IMR-90 (cell line): Measurements from ENCODE around the gene EPB41L4A. TPM values are rescaled to one million over a fixed set of nuclear protein-coding genes. Genes with fewer than 3 reads are reported as not detected.

Experiments used
- ATAC-seq: fragments of 200-7000 bp; cut with Tn5 transposase; 2 replicates; pipeline ENCODE4 v1.9.1; 2020; ENCODE audit warnings: low read depth, mild to moderate bottlenecking, moderate library complexity
- BruUV-seq: library from RNA; stranded (reverse); fragments of 400-500 nt; replicated peaks from 2 replicates; lab custom pipeline; 2021; lab: Mats Ljungman, UMichigan
- CTCF ChIA-PET: fragments of 300-600 bp; formaldehyde crosslinking; extraction: SDS; loops from one replicate; lab custom pipeline; 2021; ENCODE audit warnings: antibody characterized with exemption; lab: Yijun Ruan, JAX
- POLR2A ChIA-PET: fragments of 300-600 bp; sonication (Branson Sonifier 250); formaldehyde crosslinking; loops from one replicate; lab custom pipeline; 2022; ENCODE audit warnings: antibody characterized with exemption; ENCODE audit not compliant: unreplicated experiment; lab: Charles Lee
- DNase-seq: peaks from one replicate; pipeline ENCODE4 v3.0.0; 2013
- H2AFZ ChIP-seq: replicated peaks from 2 replicates; pipeline ENCODE3; 2013; ENCODE audit warnings: low read length, mild to moderate bottlenecking; ENCODE audit not compliant: poor library complexity
- H2AK5ac ChIP-seq: 2 replicates; pipeline ENCODE4 v1.6.1; 2013; ENCODE audit warnings: low read depth, low read length, inconsistent platforms
- H2AK9ac ChIP-seq: replicated peaks from 2 replicates; pipeline ENCODE3; 2013; ENCODE audit warnings: mild to moderate bottlenecking, low read depth, low read length, moderate library complexity; ENCODE audit not compliant: poor library complexity
- H2BK120ac ChIP-seq: 2 replicates; pipeline ENCODE4 v1.6.1; 2013; ENCODE audit warnings: low read depth, low read length, inconsistent platforms
- H2BK15ac ChIP-seq: 3 replicates; pipeline ENCODE4 v1.6.1; 2013; ENCODE audit warnings: low read depth, low read length, inconsistent platforms
- H2BK20ac ChIP-seq: 2 replicates; pipeline ENCODE4 v1.6.1; 2013; ENCODE audit warnings: low read depth, mild to moderate bottlenecking, inconsistent platforms, low read length, moderate library complexity
- H2BK5ac ChIP-seq: 2 replicates; pipeline ENCODE4 v1.6.1; 2013; ENCODE audit warnings: mild to moderate bottlenecking, low read depth, low read length, inconsistent platforms; ENCODE audit not compliant: poor library complexity, severe bottlenecking
- H3K14ac ChIP-seq: replicated peaks from 2 replicates; pipeline ENCODE4 v1.6.1; 2013; ENCODE audit warnings: low read depth, low read length, inconsistent platforms
- H3K18ac ChIP-seq: 2 replicates; pipeline ENCODE4 v1.6.1; 2013; ENCODE audit warnings: low read depth, low read length, control low read depth
- H3K23ac ChIP-seq: 2 replicates; pipeline ENCODE4 v1.6.1; 2013; ENCODE audit warnings: low read depth, low read length, inconsistent platforms
- H3K27ac ChIP-seq: 2 replicates; pipeline ENCODE4 v1.5.1; 2013; ENCODE audit warnings: mild to moderate bottlenecking, control low read depth, low read length; ENCODE audit not compliant: insufficient read depth
- H3K27me3 ChIP-seq: 2 replicates; pipeline ENCODE4 v1.6.1; 2013; ENCODE audit warnings: low read length; ENCODE audit not compliant: control insufficient read depth, insufficient read depth
- H3K36me3 ChIP-seq: 2 replicates; pipeline ENCODE4 v1.6.1; 2013; ENCODE audit warnings: low read length, mixed read lengths; ENCODE audit not compliant: control insufficient read depth, insufficient read depth
- H3K4ac ChIP-seq: 2 replicates; pipeline ENCODE4 v1.6.1; 2013; ENCODE audit warnings: low read depth, low read length, inconsistent platforms
- H3K4me1 ChIP-seq: 2 replicates; pipeline ENCODE4 v1.6.1; 2013; ENCODE audit warnings: low read length, mixed read lengths; ENCODE audit not compliant: control insufficient read depth, insufficient read depth
- H3K4me2 ChIP-seq: 2 replicates; pipeline ENCODE4 v1.6.1; 2013; ENCODE audit warnings: low read depth, mild to moderate bottlenecking, control low read depth, low read length, moderate library complexity
- H3K4me3 ChIP-seq: 2 replicates; pipeline ENCODE4 v1.5.1; 2013; ENCODE audit warnings: low read depth, mild to moderate bottlenecking, control low read depth, low read length, moderate library complexity; ENCODE audit not compliant: insufficient read depth
- H3K56ac ChIP-seq: 2 replicates; pipeline ENCODE4 v1.6.1; 2013; ENCODE audit warnings: low read length, inconsistent platforms; ENCODE audit not compliant: insufficient read depth; ENCODE audit errors: extremely low read depth
- H3K79me1 ChIP-seq, 2 experiments: 2 replicates each; pipeline ENCODE4 v1.6.1; 2013; ENCODE audit warnings: low read length in 2 of 2, inconsistent platforms in 1 of 2, low read depth in 1 of 2
- H3K9ac ChIP-seq: 2 replicates; pipeline ENCODE4 v1.6.1; 2013; ENCODE audit warnings: low read depth, low read length, control low read depth
- H3K9me1 ChIP-seq: 2 replicates; pipeline ENCODE4 v1.6.1; 2013; ENCODE audit warnings: low read length, inconsistent platforms; ENCODE audit not compliant: insufficient read depth
- H3K9me3 ChIP-seq: 2 replicates; pipeline ENCODE4 v1.6.1; 2013; ENCODE audit warnings: low read length; ENCODE audit not compliant: control insufficient read depth, insufficient read depth
- H4K20me1 ChIP-seq: 2 replicates; pipeline ENCODE4 v1.6.1; 2013; ENCODE audit warnings: low read length, inconsistent platforms; ENCODE audit not compliant: insufficient read depth
- H4K5ac ChIP-seq: 2 replicates; pipeline ENCODE4 v1.6.1; 2013; ENCODE audit warnings: mild to moderate bottlenecking, low read depth, low read length, control low read depth
- H4K8ac ChIP-seq, 2 experiments: 2 replicates each; pipeline ENCODE4 v1.6.1; 2013; ENCODE audit warnings: low read depth in 2 of 2, low read length in 2 of 2, control low read depth in 1 of 2, inconsistent platforms in 1 of 2
- H4K91ac ChIP-seq: 2 replicates; pipeline ENCODE4 v1.6.1; 2013; ENCODE audit warnings: low read depth, low read length, inconsistent platforms; ENCODE audit not compliant: insufficient read depth
- CEBPB ChIP-seq: IDR thresholded peaks from 2 replicates; pipeline ENCODE4 v1.6.1; 2012; ENCODE audit warnings: low read depth, low read length, improper control_type of control experiment
- RCOR1 ChIP-seq: IDR thresholded peaks from 2 replicates; pipeline ENCODE4 v1.6.1; 2012; ENCODE audit warnings: mild to moderate bottlenecking, low read length, improper control_type of control experiment; ENCODE audit not compliant: insufficient replicate concordance
- WGBS, 2 experiments: methylation state at CpG; one replicate each; pipeline versions ENCODE4 v1.1.5 to v1.1.7; 2013; ENCODE audit warnings: missing lambda C conversion rate in 2 of 2; ENCODE audit not compliant: insufficient read length in 1 of 2; ENCODE audit errors: extremely low coverage in 2 of 2; 5-methylcytosine and 5-hydroxymethylcytosine counted together
- dilution Hi-C: fragments of 300-500 bp; cut with HindIII; formaldehyde crosslinking; loops from one replicate; pipeline ENCODE4 v1.14.3; 2018; ENCODE audit warnings: low sequenced_read_pairs; ENCODE audit not compliant: unreplicated experiment
- in situ Hi-C: fragments of 300-500 bp; cut with MboI; formaldehyde crosslinking; loops from 3 replicates; pipeline ENCODE4 v1.14.3; 2019; ENCODE audit warnings: low sequenced_read_pairs, inconsistent platforms, mixed read lengths
- intact Hi-C: fragments of 100-400 bp; cut with micrococcal nuclease; formaldehyde crosslinking; loops from 2 replicates; pipeline ENCODE4 v1.10.0; 2022
- polyA plus RNA-seq, 3 experiments: library from polyadenylated mRNA; depleted of rRNA; stranded (reverse); fragments of >200 nt; gene quantifications; 2 replicates each; pipeline ENCODE4 v1.2.3, GENCODE V29; 2012; ENCODE audit warnings: low replicate concordance in 1 of 3
- total RNA-seq: library from RNA; depleted of rRNA; stranded (reverse); fragments of >200 nt; gene quantifications from 2 replicates; pipeline ENCODE4 v1.2.3, GENCODE V29; 2012

The EPB41L4A gene
- total and polyA plus RNA-seq, 2 of the 4 experiments (the other 2 are of a cell fraction): under 0.01 to 0.02 TPM

- no peaks in the 10 kb centered on the region for H3K9me3 ChIP-seq
- no peak overlapping the region for H4K5ac ChIP-seq
- DNase-seq (no peak), ATAC-seq (no peak)
- H3K4me3 ChIP-seq: no peak overlapping the region
- H3K23ac ChIP-seq: no peak overlapping the region
- no peak overlapping the region for H2AFZ ChIP-seq
- no peak overlapping the region for H2BK20ac ChIP-seq
- no peak overlapping the region for H2AK9ac ChIP-seq
- in situ Hi-C loops (no loop called here), dilution Hi-C loops (no loop called here), intact Hi-C loops (no loop called here)
- no peak overlapping the region for H3K9ac ChIP-seq
- no CpG with 5 or more reads among the region's 1 CpG for WGBS, 2 experiments
- no peaks in the 10 kb centered on the region for H3K36me3 ChIP-seq
- no peak overlapping the region for H3K56ac ChIP-seq
- H4K20me1 ChIP-seq: no peaks in the 10 kb centered on the region
- H3K4me1 ChIP-seq: no peaks in the 10 kb centered on the region
- H3K9me1 ChIP-seq: no peaks in the 10 kb centered on the region
- H2BK5ac ChIP-seq: no peak overlapping the region
- ChIA-PET POLR2A (interaction anchor here (0.7 kb wide), 1 partner anchor 49 kb away, joined by 3 read pairs; no protein-coding TSS in a partner anchor), CTCF (no interaction called here)
- no peaks in the 10 kb centered on the region for H3K27me3 ChIP-seq
- H2BK120ac ChIP-seq: no peak overlapping the region
- H3K14ac ChIP-seq: no peak overlapping the region
- H3K79me1 ChIP-seq: no peaks in the 10 kb centered on the region
- H3K4me2 ChIP-seq: no peak overlapping the region
- no peak overlapping the region for H2BK15ac ChIP-seq
- TF ChIP-seq RCOR1: no peak
- TF ChIP-seq CEBPB: no peak
- H3K27ac ChIP-seq: no peak overlapping the region
- H2AK5ac ChIP-seq: no peak overlapping the region
- no peak overlapping the region for H3K18ac ChIP-seq
- H3K4ac ChIP-seq: no peak overlapping the region
- no peak overlapping the region for H4K8ac ChIP-seq
- H4K91ac ChIP-seq: no peak overlapping the region
- no TSS peak for BruUV-seq
Measured at GRCh38 chr5:112317866-112318265, 101.2 kb downstream of the EPB41L4A start.
